Activated naive CD4-positive, alpha-beta T cell (primary cell): ENCODE results near the gene HOXB7.
A peak's percentile ranks its signal among the peaks of the same experiment; 100 is the strongest.

Experiments used
- DNase-seq, 4 experiments: peaks; one replicate each; lab custom pipeline; 2025; lab: John Stamatoyannopoulos, UW

Gene HOXB7

GRCh38 chr17:48579471-48579759, 31.4 kb downstream of the HOXB7 start:
- no peak for DNase-seq

GRCh38 chr17:48578616-48579470, 32.0 kb downstream of the HOXB7 start:
- DNase-seq: no peak

GRCh38 chr17:48577946-48578615, 32.7 kb downstream of the HOXB7 start, which contains the start of gene HOXB4:
TSS of gene HOXB4 (minus strand) at chr17:48578350. CDS start at chr17:48578319, 31 bp downstream.
- DNase-seq: peak in 1 of 4 experiments; percentile 18

- DNase-seq: no peak
These were observed 33.4 kb downstream of the HOXB7 start for GRCh38 chr17:48577330-48577945.

- no peak for DNase-seq
These were observed 34.1 kb downstream of the HOXB7 start for GRCh38 chr17:48576479-48577309.

- no peak for DNase-seq
These were observed 34.9 kb downstream of the HOXB7 start for GRCh38 chr17:48575673-48576478.

- DNase-seq: no peak
These were observed 35.7 kb downstream of the HOXB7 start for GRCh38 chr17:48575066-48575582.

- no peak for DNase-seq
These were observed 36.2 kb downstream of the HOXB7 start for GRCh38 chr17:48574505-48575065.

- no peak for DNase-seq
These were observed 38.9 kb downstream of the HOXB7 start for GRCh38 chr17:48571826-48572417.

- no peak for DNase-seq
These were observed 39.6 kb downstream of the HOXB7 start for GRCh38 chr17:48571024-48571818.

GRCh38 chr17:48570325-48571023, 40.3 kb downstream of the HOXB7 start:
- no peak for DNase-seq

GRCh38 chr17:48569674-48570324, 41.0 kb downstream of the HOXB7 start:
- no peak for DNase-seq

- DNase-seq: no peak
These were observed 41.6 kb downstream of the HOXB7 start for GRCh38 chr17:48569240-48569582.

- DNase-seq: no peak
These were observed 42.1 kb downstream of the HOXB7 start for GRCh38 chr17:48568499-48569239.

- DNase-seq: no peak
These were observed 43.0 kb downstream of the HOXB7 start for GRCh38 chr17:48567646-48568354.

- no peak for DNase-seq
These were observed 43.6 kb downstream of the HOXB7 start for GRCh38 chr17:48567209-48567608.

GRCh38 chr17:48566717-48567116, 44.1 kb downstream of the HOXB7 start:
- DNase-seq: no peak
